OCI-LY3 (cell line): ENCODE measurements around the gene MTMR1.

Experiments used
- H2AFZ ChIP-seq: fragments of 200-600, 300-600 bp; shearing (Covaris generic); 2 replicates; pipeline ENCODE4 v1.6.0; 2014; ENCODE audit warnings: antibody characterized with exemption, low read depth, low read length
- H3K27ac ChIP-seq: fragments of 200-600, 300-600 bp; sonication (generic); 2 replicates; pipeline ENCODE4 v1.5.1; 2014; ENCODE audit warnings: mild to moderate bottlenecking, low read length, moderate library complexity, mixed read lengths
- H3K27me3 ChIP-seq: fragments of 200-600, 300-600 bp; sonication (generic); 2 replicates; pipeline ENCODE4 v1.6.1; 2014; ENCODE audit warnings: low read depth, low read length, mixed read lengths
- H3K36me3 ChIP-seq: fragments of 200-600, 300-600 bp; sonication (generic); replicated peaks from 2 replicates; pipeline ENCODE3; 2014; ENCODE audit warnings: low read depth, low read length, mixed read lengths
- H3K4me1 ChIP-seq: fragments of 300-600, 200-600 bp; sonication (generic); 2 replicates; pipeline ENCODE4 v1.6.1; 2014; ENCODE audit warnings: low read length, mixed read lengths
- H3K4me2 ChIP-seq: fragments of 200-600, 300-600 bp; sonication (generic); 2 replicates; pipeline ENCODE4 v1.6.1; 2014; ENCODE audit warnings: low read length, mixed read lengths
- H3K4me3 ChIP-seq: fragments of 300-600, 200-600 bp; sonication (generic); 2 replicates; pipeline ENCODE4 v1.5.1; 2014; ENCODE audit warnings: antibody characterized with exemption, mild to moderate bottlenecking, low read length, moderate library complexity
- H3K79me2 ChIP-seq: fragments of 300-600, 200-600 bp; shearing (Covaris generic); 2 replicates; pipeline ENCODE4 v1.6.1; 2014; ENCODE audit warnings: mild to moderate bottlenecking, low read length, mixed read lengths
- H3K9ac ChIP-seq: fragments of 300-600, 200-600 bp; shearing (Covaris generic); 2 replicates; pipeline ENCODE4 v1.6.0; 2014; ENCODE audit warnings: mild to moderate bottlenecking, low read length, moderate library complexity
- H3K9me3 ChIP-seq: fragments of 200-600, 300-600 bp; shearing (Covaris generic); 2 replicates; pipeline ENCODE4 v1.6.1; 2014; ENCODE audit warnings: low read length, mixed read lengths; ENCODE audit not compliant: insufficient read depth
- H4K20me1 ChIP-seq: fragments of 200-600, 300-600 bp; sonication (generic); 2 replicates; pipeline ENCODE4 v1.6.1; 2016; ENCODE audit warnings: low read length, mixed read lengths; ENCODE audit not compliant: insufficient read depth
- CTCF ChIP-seq: fragments of 200-600, 300-600 bp; sonication (generic); IDR thresholded peaks from 2 replicates; pipeline ENCODE4 v1.5.1; 2014; ENCODE audit warnings: antibody characterized with exemption, low read length, low read depth
- EZH2phosphoT487 ChIP-seq: fragments of 200-600 bp; shearing (Covaris generic); IDR thresholded peaks from 2 replicates; pipeline ENCODE4 v1.6.1; 2018; ENCODE audit warnings: antibody characterized with exemption, mixed run types, low read depth

Gene MTMR1

GRCh38 chrX:150712619-150713018, 19.4 kb downstream of the MTMR1 start:
- TF ChIP-seq CTCF (no peak), EZH2phosphoT487 (no peak)
- H3K4me2 ChIP-seq: peak overlapping the region; percentile 62

GRCh38 chrX:150715184-150715583, 22.0 kb downstream of the MTMR1 start:
- Histone ChIP-seq H3K4me1 (peaks cover 18% of the 10 kb centered on the region), H3K4me3 (no peak overlapping the region), H3K27me3 (no peaks in the 10 kb centered on the region), H3K9ac (no peak overlapping the region), H2AFZ (no peak overlapping the region), H4K20me1 (peaks cover 29% of the 10 kb centered on the region), H3K9me3 (no peaks in the 10 kb centered on the region), H3K79me2 (peaks cover 35% of the 10 kb centered on the region), H3K4me2 (no peak overlapping the region), H3K36me3 (peaks cover 7% of the 10 kb centered on the region), H3K27ac (no peak overlapping the region)
- TF ChIP-seq CTCF (no peak), EZH2phosphoT487 (no peak)

More at GRCh38 chrX:150712619-150713018, 19.4 kb downstream of the MTMR1 start:
- H3K27ac ChIP-seq: no peak overlapping the region
- H3K36me3 ChIP-seq: peaks cover 6% of the 10 kb centered on the region
- H3K9ac ChIP-seq: no peak overlapping the region
- H3K9me3 ChIP-seq: no peaks in the 10 kb centered on the region
- no peaks in the 10 kb centered on the region for H3K27me3 ChIP-seq
- H4K20me1 ChIP-seq: peaks cover 22% of the 10 kb centered on the region
- no peak overlapping the region for H2AFZ ChIP-seq
- H3K79me2 ChIP-seq: peaks cover 33% of the 10 kb centered on the region
- H3K4me1 ChIP-seq: peaks cover 18% of the 10 kb centered on the region
- no peak overlapping the region for H3K4me3 ChIP-seq

DNA sequence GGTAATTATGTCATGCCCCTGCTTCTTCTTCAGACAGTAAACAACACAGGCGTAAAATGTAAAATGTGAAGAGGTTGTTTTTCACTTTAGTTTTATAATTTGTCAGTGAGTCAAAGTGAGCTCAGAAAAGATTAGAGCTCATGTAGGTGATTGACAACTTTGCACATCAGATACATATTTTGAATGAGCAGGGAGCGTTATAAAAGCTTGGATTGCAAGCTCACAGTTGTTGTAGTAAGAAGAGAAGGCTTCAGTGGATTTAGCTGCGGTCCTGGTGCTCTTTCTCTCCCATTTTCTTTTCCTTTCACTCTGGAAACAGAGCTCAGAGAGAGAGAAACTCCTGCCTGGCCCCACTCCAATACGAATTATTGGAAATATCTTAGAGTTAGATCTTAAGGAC, 26.4 kb downstream of the MTMR1 start:
- H3K36me3 ChIP-seq: peaks cover 10% of the 10 kb centered on the region
- no peaks in the 10 kb centered on the region for H3K27me3 ChIP-seq
- H3K9me3 ChIP-seq: no peaks in the 10 kb centered on the region
- peaks cover 21% of the 10 kb centered on the region; the same call in 1 of the 2 replicates for H4K20me1 ChIP-seq
- H3K9ac ChIP-seq: no peak overlapping the region
- no peak for TF ChIP-seq CTCF
- TF ChIP-seq EZH2phosphoT487: no peak
- H3K4me3 ChIP-seq: no peak overlapping the region
- no peak overlapping the region for H3K4me2 ChIP-seq
- H3K27ac ChIP-seq: no peak overlapping the region
- H3K79me2 ChIP-seq: peaks cover 21% of the 10 kb centered on the region
- H3K4me1 ChIP-seq: no peaks in the 10 kb centered on the region
- H2AFZ ChIP-seq: no peak overlapping the region

GRCh38 chrX:150729956-150730355, 36.8 kb downstream of the MTMR1 start:
- no peak for TF ChIP-seq EZH2phosphoT487
- no peak for TF ChIP-seq CTCF
- no peaks in the 10 kb centered on the region for H3K27me3 ChIP-seq
- H2AFZ ChIP-seq: no peak overlapping the region
- no peak overlapping the region for H3K27ac ChIP-seq
- no peaks in the 10 kb centered on the region for H3K4me1 ChIP-seq
- no peak overlapping the region for H3K4me2 ChIP-seq
- H3K36me3 ChIP-seq: peaks cover 26% of the 10 kb centered on the region
- no peak overlapping the region for H3K4me3 ChIP-seq
- H4K20me1 ChIP-seq: peaks cover 2% of the 10 kb centered on the region; the same call in 1 of the 2 replicates
- peaks cover 10% of the 10 kb centered on the region; the same call in 1 of the 2 replicates for H3K79me2 ChIP-seq
- no peaks in the 10 kb centered on the region for H3K9me3 ChIP-seq
- no peak overlapping the region for H3K9ac ChIP-seq
